NOMO-1 (cell line): ENCODE data around the gene TMEM258.

Source experiments
- DNase-seq, 2 experiments: peaks; one replicate each; lab custom pipeline; 2025; ENCODE audit not compliant: unreplicated experiment in 2 of 2; lab: John Stamatoyannopoulos, UW

TMEM258 gene

DNA sequence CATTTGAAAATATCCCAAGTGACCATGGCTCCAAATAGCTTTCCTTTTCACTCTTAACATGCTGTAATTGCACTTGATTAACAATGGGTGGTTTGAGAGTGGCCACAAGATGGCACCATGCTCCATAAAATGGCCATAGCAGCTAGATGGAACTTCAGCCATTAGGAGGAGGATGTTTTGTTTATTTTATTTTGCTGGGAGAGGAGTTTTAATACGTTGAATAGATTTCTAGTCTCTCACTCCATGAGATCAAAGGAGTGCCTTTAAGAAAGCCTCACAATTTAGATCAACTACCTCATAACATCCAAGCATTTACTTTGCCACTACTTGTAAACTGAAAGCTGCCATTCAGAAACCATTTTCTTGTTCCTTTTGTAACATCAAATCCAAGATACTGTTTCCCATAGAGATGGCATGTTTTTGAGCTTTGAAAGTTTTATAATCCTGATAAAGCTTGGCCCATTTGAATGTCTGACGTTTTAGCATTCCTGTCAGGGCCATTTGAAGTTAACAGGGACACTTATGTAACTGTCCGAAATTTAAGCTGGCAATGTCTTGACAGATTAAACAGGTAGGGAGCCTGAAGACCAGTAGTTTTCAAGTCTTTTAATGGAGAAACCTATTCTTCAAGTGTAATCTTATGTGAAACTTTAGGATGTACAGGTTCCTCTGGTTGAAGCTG lies 5.0 kb upstream of the TMEM258 start:
- peak; percentile 12 to 64 for DNase-seq

DNA sequence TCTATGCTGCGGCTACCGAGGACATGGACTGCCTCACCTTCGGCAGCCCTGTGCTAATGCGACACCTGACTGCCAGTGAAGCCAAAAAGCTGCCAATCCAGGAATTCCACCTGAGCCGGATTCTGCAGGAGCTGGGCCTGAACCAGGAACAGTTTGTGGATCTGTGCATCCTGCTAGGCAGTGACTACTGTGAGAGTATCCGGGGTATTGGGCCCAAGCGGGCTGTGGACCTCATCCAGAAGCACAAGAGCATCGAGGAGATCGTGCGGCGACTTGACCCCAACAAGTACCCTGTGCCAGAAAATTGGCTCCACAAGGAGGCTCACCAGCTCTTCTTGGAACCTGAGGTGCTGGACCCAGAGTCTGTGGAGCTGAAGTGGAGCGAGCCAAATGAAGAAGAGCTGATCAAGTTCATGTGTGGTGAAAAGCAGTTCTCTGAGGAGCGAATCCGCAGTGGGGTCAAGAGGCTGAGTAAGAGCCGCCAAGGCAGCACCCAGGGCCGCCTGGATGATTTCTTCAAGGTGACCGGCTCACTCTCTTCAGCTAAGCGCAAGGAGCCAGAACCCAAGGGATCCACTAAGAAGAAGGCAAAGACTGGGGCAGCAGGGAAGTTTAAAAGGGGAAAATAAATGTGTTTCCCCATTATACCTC lies 3.6 kb upstream of the TMEM258 start:
- DNase-seq, result no peak

DNA sequence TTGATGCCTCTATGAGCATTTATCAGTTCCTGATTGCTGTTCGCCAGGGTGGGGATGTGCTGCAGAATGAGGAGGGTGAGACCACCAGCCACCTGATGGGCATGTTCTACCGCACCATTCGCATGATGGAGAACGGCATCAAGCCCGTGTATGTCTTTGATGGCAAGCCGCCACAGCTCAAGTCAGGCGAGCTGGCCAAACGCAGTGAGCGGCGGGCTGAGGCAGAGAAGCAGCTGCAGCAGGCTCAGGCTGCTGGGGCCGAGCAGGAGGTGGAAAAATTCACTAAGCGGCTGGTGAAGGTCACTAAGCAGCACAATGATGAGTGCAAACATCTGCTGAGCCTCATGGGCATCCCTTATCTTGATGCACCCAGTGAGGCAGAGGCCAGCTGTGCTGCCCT lies 3.1 kb upstream of the TMEM258 start:
- no peak for DNase-seq

DNA sequence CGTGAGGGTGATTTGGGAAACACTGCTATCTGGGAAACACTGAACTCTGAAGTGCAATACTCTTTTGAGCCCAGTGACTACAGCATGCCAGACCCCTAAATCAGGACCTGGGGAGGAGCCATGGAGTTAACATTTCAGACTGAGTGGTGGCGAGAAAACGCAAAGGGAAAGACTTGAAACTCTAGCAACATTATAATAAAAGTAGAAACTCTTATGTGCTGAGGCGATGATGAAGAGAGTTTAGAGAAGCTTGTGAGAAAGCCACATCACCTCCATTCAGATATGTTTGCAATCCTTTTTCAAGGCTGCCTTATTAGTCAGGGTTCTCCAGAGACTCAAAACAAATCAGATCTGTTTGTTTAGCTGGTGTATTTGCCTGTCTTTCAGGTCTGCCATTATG lies 2.2 kb upstream of the TMEM258 start:
- DNase-seq, result no peak

- no peak for DNase-seq
Measured at GRCh38 chr11:61793829-61794204, 1.4 kb upstream of the TMEM258 start.

DNA sequence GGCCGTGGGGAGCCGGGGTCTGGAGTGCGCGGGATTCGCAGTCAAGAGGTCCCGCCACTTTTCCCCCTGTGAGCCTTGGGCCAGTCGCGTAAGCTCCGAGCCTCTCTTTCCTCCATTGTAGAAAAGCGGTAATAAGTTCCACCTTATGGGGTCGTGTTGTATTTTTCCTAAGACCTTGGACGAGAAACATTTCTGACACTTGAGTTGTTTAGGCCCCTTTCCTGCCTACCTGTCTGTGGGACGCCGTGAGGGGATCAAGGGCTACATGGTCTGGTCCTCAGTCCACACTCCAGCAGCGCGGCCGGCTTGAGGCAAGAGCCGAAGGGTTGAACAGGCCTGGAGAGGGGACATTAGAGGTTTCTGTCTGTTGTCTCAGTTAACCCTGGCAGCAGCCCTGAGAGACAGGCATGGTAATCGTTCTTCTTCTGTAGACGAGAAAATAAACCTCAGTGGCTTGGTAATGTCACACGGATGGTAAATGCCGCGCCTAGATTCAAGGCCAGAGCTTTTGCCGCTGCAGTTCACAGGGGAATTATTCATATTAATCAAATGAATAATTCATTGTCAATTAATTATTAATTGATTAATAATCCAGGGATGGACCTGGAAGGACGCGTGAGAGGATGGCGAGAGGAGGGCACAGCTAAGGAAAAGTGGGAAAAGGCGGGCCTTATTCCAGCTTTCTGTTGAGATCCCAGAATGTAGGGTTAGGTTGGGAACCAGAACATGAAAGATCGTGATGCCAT lies 857 bp upstream of the TMEM258 start:
- peak in 1 of 2 experiments; percentile 29 for DNase-seq

DNA sequence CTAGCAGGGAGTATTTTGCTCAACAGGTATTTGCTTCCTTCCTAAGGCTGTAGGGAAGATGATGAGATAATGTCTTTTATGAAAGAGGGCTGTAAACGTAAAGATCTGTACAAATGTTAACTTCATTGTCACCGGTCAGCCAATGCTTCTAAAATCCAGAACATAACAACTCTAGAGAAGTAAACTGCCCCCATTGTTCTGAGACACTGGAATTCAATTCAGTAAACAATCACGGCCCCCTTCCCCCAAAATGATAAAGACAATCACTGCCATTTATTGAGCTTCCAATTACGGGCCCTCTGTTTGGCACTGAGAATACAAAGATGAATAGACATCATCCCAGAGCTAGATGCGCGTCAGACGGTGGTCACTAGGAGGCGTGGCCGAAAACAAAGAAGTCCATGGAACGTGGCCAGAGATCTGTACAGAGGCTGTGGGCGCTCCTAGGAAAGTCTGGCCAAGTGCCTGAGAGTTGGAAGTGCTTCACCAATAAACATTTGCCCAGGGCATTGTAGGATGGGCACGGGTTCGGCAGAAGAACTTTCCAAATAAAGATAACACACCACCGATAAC lies 576 bp downstream of the TMEM258 start:
- DNase-seq, result peak; percentile 46 to 56

DNA sequence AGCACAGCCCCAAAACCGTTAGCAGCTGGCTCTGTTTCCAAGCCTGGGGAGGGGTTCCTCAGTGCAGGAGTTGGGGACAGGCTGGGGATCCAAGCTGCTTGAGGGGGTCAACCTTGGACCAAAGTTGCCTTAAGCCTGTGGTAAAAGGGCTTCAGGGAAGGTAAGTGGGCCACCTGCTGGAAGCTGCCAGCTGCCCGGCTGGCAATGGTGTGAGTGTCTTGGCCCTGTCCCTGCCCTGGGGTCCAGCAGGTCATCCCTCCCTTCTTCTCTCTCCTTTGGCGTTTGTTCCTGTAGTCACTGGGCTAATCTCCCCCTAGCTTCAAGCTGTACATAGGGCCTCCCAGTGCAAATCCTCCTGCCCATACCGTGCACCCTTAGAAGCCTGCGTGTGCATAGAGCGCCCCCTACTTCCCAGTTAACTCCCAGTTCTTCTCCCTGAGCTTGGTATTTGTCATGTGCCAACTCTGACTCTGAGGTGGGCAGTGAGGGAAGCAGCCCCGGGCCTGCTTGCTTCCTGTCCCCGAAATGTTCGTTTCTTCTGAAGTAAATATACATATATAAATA lies 4.4 kb downstream of the TMEM258 start:
- DNase-seq, result peak in 1 of 2 experiments; percentile 15

DNA sequence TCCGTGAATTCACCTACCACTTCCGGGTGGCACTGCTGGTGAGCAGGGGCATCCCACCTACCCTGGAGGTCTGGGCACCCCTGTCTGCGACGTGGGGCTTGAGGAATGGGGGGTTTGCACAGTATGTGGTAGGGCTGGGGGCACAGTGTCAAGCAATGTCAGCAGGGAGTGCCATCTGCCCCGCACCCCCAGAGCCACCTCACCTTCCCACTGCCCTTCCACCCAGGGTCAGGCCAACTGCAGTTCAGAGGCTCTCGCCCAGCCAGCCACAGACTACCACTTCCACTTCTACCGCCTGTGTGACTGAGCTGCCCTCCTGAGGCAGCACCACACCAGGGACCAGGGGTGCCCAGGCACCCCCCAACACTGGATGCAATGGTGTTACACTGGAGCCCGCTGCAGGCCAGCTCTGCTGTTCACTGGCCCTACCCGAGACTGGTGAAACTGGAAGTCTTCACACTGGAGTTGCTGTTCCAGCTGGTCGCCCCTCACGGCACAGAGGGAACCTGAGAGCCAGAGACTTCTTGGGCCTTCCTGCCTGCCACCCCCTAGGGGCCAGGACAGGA lies 6.5 kb downstream of the TMEM258 start:
- no peak for DNase-seq

GRCh38 chr11:61784506-61784805 lies 7.9 kb downstream of the TMEM258 start:
- DNase-seq, result no peak

DNA sequence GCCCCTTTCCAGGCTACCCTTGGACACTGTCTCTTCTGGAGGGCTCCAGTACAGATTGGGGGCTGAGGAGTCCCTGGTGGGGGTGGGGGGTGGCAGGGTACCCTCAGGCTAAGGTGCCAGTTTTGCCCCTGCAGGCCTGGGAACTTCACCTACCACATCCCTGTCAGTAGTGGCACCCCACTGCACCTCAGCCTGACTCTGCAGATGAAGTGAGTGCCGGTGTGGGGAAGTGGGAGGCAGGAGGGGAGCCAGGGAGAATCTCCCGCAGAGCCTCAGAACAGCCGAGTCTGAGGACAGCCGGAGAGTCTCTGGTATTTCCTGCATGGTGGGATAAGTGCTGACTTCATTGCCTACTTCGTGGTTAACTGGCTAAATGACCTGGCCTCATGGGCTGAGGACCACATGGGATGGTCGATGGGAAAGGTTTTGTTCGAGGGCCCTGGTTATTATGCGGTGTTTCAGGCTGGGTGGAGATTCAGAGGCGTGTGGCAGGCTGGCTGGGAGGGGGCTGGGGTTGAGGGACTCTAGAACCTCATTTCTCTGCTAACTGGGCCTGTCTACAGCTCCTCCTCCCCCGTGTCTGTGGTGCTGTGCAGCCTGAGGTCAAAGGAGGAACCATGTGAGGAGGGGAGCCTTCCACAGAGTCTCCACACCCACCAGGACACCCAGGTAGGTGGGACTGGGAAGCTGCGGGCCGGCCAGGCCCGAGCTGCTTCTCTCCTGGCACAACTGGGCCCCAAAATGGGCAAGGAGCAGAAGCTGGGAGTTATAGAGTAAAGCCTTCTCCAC lies 8.5 kb downstream of the TMEM258 start:
- no peak for DNase-seq

DNA sequence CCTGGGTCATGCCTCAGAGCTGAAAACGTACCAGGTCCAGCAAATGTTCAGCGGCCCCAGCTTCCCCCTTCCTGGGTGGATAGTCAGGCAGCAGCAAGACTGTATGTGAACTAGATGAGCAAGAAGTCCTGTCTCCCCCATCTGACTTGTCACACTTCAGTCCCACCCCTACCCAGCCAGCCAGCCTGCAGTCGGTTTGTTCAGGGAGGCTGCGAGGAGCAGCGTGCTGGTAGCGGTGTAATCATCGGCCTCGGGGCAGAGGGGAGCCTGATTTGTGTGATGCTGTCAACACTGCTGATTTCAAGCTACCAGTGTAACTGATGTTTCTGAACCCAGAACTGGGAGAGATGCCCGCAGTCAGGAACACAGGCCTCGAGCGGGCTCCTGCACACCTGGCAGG lies 9.6 kb downstream of the TMEM258 start:
- no peak for DNase-seq

GRCh38 chr11:61782299-61782698 lies 10.1 kb downstream of the TMEM258 start:
- no peak for DNase-seq

GRCh38 chr11:61781585-61781984 lies 10.8 kb downstream of the TMEM258 start:
- no peak for DNase-seq

DNA sequence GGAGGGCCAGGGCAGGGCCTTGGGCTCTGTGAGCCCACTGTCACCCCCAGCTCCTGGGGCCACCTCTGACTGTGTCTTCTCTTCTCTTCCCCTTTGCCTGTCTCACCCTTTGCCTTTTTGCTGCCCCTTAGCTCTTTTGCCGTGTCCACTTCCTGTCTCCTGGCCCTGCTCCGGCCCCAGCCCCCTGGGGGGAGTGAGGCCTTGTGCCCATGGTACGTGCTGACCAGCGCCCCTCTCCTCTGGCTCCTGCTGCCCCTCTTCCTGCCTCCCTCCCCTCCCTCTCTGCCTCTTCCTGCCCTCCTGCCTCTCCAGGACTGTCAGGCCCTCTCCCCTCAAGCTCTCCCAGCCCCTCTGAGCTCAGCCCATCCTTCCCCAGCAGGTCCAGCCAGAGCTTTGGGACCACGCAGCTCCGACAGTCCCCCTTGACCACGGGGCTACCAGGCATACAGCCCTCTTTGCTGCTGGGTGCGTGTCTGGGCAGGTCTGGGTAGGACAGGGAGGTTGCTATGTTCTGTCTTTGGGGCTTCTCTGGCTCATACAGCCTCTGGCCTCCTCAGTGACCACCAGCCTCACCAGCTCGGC lies 11.7 kb downstream of the TMEM258 start:
- no peak for DNase-seq

DNA sequence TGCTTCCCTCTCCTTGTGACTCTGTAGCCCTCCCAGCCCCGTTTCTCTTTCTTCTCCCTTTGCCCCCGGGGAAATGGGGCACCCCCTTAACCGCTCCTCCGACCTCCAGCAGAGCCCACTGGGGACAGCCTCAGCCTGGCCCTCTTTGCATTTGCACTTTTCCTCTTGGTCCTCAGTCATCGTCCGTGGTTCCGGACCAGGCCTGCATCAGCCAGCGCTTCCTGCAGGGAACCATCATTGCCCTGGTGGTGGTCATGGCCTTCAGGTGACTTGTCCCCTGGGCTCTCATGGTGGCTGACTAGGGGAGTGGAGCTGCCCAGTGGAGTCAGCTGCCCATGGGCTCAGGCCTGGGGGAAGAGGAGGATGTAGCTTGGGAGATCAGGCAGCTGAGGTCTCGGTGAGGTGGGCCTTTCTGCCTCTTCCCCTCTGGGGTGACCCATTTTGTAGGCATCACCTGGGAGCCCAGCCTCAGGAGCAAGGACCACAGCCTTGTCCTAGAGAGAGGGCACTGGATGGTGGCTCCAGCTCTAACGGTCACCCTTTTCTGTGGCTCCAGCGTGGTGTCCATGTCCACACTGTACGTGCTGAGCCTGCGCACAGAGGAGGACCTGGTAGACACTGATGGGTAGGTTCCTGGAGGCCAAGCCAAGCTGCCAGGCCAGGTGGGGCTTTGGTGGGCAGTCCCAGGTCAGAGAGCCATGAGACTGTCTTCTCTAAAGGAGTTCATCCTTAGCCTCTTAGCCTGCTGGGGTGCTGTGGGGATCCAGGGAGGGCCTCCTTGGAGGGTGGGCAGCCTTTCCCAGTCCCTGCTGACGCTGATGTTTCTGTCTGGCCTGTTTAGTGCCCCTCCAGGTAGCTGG lies 12.5 kb downstream of the TMEM258 start:
- DNase-seq, result no peak

GRCh38 chr11:61778920-61779650 lies 13.3 kb downstream of the TMEM258 start:
- no peak for DNase-seq

GRCh38 chr11:61778357-61778886 lies 14.0 kb downstream of the TMEM258 start:
- DNase-seq, result no peak
